GM21825 (cell line): ENCODE data around the gene CDH7.

Experiments
- ATAC-seq: cut with Tn5 transposase; IDR thresholded peaks from one replicate; pipeline ENCODE4 v1.9.1; 2021; ENCODE audit warnings: mild to moderate bottlenecking, moderate library complexity; ENCODE audit not compliant: unreplicated experiment

Gene CDH7

GRCh38 chr18:65901522-65901921 is 150.7 kb downstream of the CDH7 start:
- ATAC-seq: no peak

GRCh38 chr18:65906621-65907034 is 155.8 kb downstream of the CDH7 start:
- ATAC-seq: no peak

DNA sequence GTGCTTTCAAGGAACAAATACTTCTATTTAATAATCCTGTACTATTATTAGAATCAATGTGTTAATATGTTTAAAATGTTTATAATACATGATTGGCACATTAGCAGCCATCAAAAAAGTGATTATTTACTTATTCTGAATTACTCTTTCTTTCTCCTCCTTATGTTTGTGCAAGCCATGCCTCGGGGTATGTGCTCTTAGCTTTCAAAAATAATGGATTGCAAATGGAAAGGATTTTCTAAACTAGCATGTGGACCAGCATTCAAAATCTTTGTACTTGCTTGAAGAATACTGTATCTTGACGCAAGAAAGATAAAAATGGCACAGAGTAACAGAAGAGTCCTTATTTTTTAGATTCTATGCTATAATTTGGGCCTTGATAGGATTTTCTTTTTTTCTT is 156.5 kb downstream of the CDH7 start:
- ATAC-seq: no peak

DNA sequence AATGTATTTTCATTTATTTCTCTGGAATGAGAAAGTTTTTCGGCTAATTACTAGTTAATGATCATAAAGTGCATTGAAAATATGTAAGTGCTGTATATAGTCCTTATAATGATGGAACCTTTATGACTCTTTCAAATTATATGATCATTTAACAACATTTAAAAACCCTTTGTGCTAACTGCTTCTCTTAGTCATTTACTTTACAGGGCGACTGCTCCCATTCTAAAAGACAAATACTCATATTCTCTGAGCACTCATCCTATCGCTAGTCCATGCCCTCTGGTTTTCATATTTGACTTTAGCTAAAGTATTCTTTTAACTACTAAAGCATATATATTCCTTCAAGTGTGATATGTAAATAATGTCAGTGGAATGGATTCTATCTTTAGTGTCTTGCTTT is 168.2 kb downstream of the CDH7 start:
- no peak for ATAC-seq

DNA sequence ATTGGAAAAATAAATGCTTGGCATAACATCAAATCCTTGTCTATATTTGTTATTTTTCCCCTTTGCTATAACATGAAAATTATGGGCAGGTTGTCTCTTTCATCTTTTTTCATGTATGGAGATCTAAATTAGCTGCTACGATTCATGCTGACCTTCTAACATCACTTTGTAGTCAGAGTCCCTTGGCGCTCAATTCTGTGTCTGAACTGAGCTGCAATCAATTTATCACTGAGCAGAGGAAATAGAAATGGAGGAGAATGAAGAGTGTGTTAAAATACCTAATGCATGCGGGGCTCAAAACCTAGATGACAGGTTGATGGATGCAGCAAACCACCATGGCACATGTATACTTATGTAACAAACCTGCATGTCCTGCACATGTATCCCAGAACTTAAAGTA is 168.9 kb downstream of the CDH7 start:
- ATAC-seq: no peak

DNA sequence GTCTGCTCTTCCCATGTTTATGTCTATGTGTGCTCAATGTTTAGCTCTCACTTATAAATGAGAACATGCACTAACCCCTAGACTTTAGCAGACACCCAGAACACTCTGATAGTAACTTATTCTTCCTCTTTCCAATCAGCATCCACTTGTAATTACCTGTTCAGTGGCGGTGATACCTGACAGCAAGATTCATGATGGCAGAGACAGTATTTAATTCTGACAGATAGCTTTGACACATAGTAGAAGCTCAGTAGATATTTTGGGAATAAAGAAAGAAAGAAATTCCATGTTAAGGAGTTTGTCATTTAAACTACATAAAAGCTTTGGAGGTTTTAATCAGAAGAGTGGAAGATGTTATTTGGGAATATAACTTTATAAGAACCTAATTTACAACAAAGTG is 171.3 kb downstream of the CDH7 start:
- no peak for ATAC-seq

- ATAC-seq: no peak
These were observed 174.1 kb downstream of the CDH7 start for GRCh38 chr18:65924904-65925303.

DNA sequence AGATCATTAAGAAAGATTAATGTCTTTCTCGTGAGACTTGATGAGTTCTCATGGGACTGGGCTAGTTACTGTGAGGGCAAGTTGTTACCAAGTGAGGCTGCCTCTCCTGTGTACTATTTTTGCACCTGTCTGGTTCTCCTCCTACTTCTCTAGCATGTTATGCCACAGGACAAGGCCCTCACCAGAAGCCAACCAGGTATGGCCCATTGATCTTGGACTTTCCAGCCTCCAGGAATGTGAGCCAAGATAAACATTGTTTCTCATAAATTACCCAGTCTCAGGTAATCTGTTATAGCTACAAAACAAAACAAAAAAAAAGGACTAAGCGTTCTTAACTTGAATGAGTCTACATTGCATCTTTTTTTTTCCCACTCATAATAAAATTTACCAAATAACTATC is 184.1 kb downstream of the CDH7 start:
- no peak for ATAC-seq

DNA sequence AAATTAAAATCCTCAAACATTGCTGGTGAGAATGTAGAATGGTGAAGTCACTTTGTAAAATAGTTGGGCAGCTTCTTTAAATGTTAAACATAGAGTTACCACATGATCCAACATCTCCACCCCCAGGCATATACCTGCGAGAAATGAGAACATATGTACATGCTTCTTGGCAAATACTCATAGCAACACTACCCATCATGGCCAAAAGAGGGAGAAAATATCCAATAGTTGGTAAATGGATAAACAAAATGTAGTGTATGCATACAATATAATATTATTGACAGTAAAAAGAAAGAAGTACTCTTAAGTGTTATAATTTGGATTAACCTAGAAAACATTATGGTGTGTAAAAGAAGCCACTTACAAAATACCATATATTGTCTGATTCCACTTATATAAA is 185.9 kb downstream of the CDH7 start:
- no peak for ATAC-seq

DNA sequence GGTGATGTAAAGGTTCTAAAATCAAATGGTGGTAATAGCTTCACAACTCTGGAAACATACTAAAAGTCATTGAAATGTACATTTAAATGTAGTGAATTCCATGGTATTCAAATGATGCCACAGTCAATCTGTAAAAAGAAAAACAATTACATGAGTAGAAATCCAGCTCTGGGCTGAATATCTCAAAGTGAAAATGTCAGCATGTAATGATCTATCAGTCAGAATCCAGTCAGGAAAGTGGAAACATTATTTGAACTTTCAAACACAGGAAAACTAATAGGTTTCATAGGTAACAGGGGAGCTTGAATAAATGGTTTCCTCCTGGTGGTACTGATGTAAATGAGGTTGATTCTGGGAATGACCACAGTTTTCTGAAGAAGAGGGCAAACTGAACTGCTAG is 186.4 kb downstream of the CDH7 start:
- no peak for ATAC-seq

DNA sequence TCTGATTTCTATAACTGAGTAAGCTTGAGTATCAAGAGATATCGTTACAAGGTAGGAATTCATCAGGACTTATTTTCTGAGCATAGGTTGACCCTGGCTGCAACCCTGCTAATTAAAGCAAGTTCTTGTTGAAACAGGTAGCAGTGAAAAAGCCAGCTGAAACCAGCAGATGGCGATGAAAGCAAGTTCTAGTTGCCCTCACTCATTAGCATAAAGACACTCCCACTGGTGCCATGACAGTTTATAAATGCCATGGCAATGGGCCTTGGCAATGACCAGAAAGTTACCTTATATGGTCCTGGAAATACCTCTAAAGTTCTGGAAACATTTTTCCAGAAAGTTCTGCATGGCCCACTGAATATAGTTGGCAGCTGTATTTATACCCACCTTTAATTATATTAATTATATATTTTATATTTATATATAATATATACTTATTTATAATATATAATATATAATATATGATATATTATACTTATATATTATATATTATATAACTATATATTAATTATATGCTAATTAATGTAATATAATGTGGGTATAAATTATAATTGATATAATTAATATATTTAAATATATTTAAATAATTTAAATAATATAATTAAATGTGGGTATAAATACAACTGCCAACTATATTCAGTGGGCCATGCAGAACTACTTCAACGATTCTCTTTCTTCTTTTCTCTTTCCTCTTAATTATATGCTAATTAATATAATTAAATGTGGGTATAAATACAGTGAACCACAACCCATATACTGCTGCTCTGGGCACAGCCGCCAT is 188.0 kb downstream of the CDH7 start:
- peak; percentile 90 for ATAC-seq
